Measurements from ENCODE around the gene ATCAY.

Gene ATCAY

DNA sequence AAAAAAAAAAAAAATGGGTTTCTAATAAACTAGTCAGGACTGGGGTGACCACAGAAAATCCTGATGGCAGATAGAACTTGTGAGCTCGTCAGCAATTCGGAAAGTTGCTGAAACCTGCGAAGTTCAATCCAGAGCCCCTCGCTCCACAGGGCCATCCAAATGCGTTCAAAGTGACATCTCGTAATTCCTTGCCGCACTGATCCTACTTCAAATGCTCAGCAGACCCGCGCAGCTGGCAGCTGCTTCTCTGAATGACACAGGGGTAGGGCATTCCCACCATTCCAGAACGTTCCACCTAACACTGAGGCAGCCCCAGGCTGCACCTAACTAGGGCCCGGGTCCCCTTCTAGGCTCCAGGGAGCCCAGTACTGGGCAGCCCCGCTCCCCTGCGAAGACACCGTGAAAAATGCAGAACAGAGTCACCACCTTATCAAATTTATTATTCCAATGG is 95.2 kb downstream of the ATCAY start:
- DNase-seq = no peak

DNA sequence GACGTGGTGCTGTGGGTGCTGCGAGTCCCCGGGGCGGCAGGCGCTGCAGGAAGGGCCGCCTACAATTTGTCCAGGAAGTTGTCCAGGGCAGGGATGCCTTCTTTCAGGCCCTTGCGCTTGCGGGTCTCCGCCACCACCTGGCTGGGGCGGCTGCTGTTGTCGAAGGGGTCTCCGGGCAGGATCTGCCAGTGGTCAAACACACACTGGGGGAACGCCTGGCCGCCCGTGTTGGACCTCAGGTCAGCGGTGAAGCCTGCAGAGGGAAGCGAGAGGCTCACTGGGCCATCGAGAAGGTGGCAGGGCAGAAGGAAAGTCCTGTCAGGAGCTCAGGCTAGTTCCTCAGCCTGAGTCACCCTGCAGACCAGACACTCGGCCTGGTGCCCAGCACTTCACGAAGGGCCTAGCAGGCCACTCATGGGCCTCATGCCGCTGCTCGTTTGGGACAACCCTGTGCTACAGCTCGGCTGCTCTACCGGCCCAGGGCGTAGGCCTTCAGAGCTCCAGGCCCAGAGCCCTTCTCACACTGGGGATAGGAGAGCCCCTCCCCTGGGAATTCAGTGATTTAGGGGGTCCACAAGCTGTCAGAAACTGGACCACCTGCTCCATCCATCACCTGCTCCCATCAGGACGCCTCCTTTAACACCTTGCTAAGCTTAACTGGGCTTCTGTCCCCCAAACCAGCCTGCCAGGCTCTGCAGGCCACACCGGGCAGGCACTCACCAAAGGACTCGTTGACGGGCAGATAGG is 96.2 kb downstream of the ATCAY start:
- no peak for DNase-seq

Data from NCI-H2029 (cell line).